Left ventricle myocardium inferior (tissue), 1 donor: ENCODE results near the gene SATB2. TPM values are rescaled to one million over a fixed set of nuclear protein-coding genes. Genes with fewer than 3 reads are reported as not detected.

Source experiments
- DNase-seq: peaks from one replicate; pipeline ENCODE4 v3.0.0-alpha.2; 2020
- H3K27ac ChIP-seq: fragments of 200-600 bp; replicated peaks from 2 replicates; pipeline ENCODE4 v1.8.0; 2021
- H3K27me3 ChIP-seq: fragments of 200-600 bp; 2 replicates; pipeline ENCODE4 v1.8.0; 2021; ENCODE audit warnings: low read depth
- H3K36me3 ChIP-seq: fragments of 200-600 bp; 2 replicates; pipeline ENCODE4 v1.8.0; 2021
- H3K4me1 ChIP-seq: fragments of 200-600 bp; 2 replicates; pipeline ENCODE4 v1.8.0; 2021
- H3K4me3 ChIP-seq: fragments of 200-600 bp; 2 replicates; pipeline ENCODE4 v1.8.0; 2021; ENCODE audit warnings: mild to moderate bottlenecking, moderate library complexity
- H3K9me3 ChIP-seq: fragments of 200-600 bp; replicated peaks from 2 replicates; pipeline ENCODE4 v1.8.0; 2021
- CTCF ChIP-seq: fragments of 200-600 bp; IDR thresholded peaks from 2 replicates; pipeline ENCODE4 v1.8.0; 2021; ENCODE audit warnings: antibody characterized with exemption, mild to moderate bottlenecking, borderline replicate concordance
- intact Hi-C: fragments of 100-400 bp; cut with micrococcal nuclease; formaldehyde crosslinking; loops from one replicate; pipeline ENCODE4 v1.11.0; 2022
- total RNA-seq: library from RNA; stranded (reverse); fragmentation: NEBNext Ultra II Directional; extraction: Animal tissue kit (Norgen Biotek cat#: 25700); gene quantifications from one replicate; pipeline ENCODE4 v1.2.1, GENCODE V29; 2021
- donor health status: DM: no; HTN: yes; CAD: no; lungs with severe emphysema.

The SATB2 gene
- total RNA-seq, 1 donor from 2014 or later: 1.1 TPM

GRCh38 chr2:199335502-199335901, 122.2 kb downstream of the SATB2 start:
- no peak for DNase-seq
- Histone ChIP-seq H3K27ac (no peak overlapping the region), H3K4me1 (no peaks in the 10 kb centered on the region), H3K36me3 (no peaks in the 10 kb centered on the region), H3K9me3 (no peaks in the 10 kb centered on the region), H3K4me3 (no peak overlapping the region), H3K27me3 (no peaks in the 10 kb centered on the region)
- intact Hi-C loops: no loop called here
- TF ChIP-seq CTCF: no peak

GRCh38 chr2:199329466-199329865, 128.3 kb downstream of the SATB2 start:
- Histone ChIP-seq H3K36me3 (no peaks in the 10 kb centered on the region), H3K9me3 (no peaks in the 10 kb centered on the region), H3K27me3 (no peaks in the 10 kb centered on the region), H3K4me1 (no peaks in the 10 kb centered on the region), H3K27ac (no peak overlapping the region), H3K4me3 (no peak overlapping the region)
- DNase-seq: no peak
- intact Hi-C loops: no loop called here
- no peak for TF ChIP-seq CTCF

- H3K27ac ChIP-seq: no peak overlapping the region
- no peaks in the 10 kb centered on the region for H3K4me1 ChIP-seq
- intact Hi-C loops: no loop called here
- H3K36me3 ChIP-seq: no peaks in the 10 kb centered on the region
- TF ChIP-seq CTCF: no peak
- no peak overlapping the region for H3K4me3 ChIP-seq
- DNase-seq: no peak
- H3K9me3 ChIP-seq: no peaks in the 10 kb centered on the region
- H3K27me3 ChIP-seq: no peaks in the 10 kb centered on the region
These were observed 128.7 kb downstream of the SATB2 start for GRCh38 chr2:199329031-199329430.

GRCh38 chr2:199325881-199326280, 131.9 kb downstream of the SATB2 start:
- TF ChIP-seq CTCF: no peak
- Histone ChIP-seq H3K36me3 (no peaks in the 10 kb centered on the region), H3K9me3 (no peaks in the 10 kb centered on the region), H3K27ac (no peak overlapping the region), H3K4me3 (no peak overlapping the region), H3K4me1 (no peaks in the 10 kb centered on the region), H3K27me3 (no peaks in the 10 kb centered on the region)
- no peak for DNase-seq
- intact Hi-C loops: no loop called here

- intact Hi-C loops: no loop called here
- no peak for TF ChIP-seq CTCF
- no peaks in the 10 kb centered on the region for H3K4me1 ChIP-seq
These were observed 135.6 kb downstream of the SATB2 start for GRCh38 chr2:199322151-199322550.

GRCh38 chr2:199317646-199318045, 140.1 kb downstream of the SATB2 start:
- TF ChIP-seq CTCF: no peak
- no peaks in the 10 kb centered on the region for H3K4me1 ChIP-seq
- DNase-seq: no peak
- H3K27me3 ChIP-seq: no peaks in the 10 kb centered on the region
- H3K9me3 ChIP-seq: no peaks in the 10 kb centered on the region
- no peak overlapping the region for H3K27ac ChIP-seq
- intact Hi-C loops: no loop called here
- no peaks in the 10 kb centered on the region for H3K36me3 ChIP-seq
- no peak overlapping the region for H3K4me3 ChIP-seq

More at GRCh38 chr2:199322151-199322550, 135.6 kb downstream of the SATB2 start:
- Histone ChIP-seq H3K27ac (no peak overlapping the region), H3K9me3 (no peaks in the 10 kb centered on the region), H3K4me3 (no peak overlapping the region), H3K27me3 (no peaks in the 10 kb centered on the region), H3K36me3 (no peaks in the 10 kb centered on the region)
- no peak for DNase-seq
